IPS DF 6.9 (cell line): ENCODE measurements around the gene PPCDC.
"Not testable (repeated sequence)": the region's sequence is repeated elsewhere in the genome, so short reads cannot be mapped to it uniquely, and the experiment has no call there.

Experiments
- DNase-seq: peaks from one replicate; pipeline ENCODE4 v3.0.0-alpha.2; 2013; ENCODE audit warnings: low read depth, low spot score
- H3K27ac ChIP-seq: one replicate; pipeline ENCODE4 v1.5.1; 2013; ENCODE audit warnings: low read length, control low read depth
- H3K27me3 ChIP-seq: 2 replicates; pipeline ENCODE4 v1.6.1; 2013; ENCODE audit warnings: mild to moderate bottlenecking, low read length; ENCODE audit not compliant: control insufficient read depth, insufficient read depth
- H3K36me3 ChIP-seq: 2 replicates; pipeline ENCODE4 v1.6.1; 2013; ENCODE audit warnings: low read length; ENCODE audit not compliant: control insufficient read depth, insufficient read depth
- H3K4me1 ChIP-seq: 2 replicates; pipeline ENCODE4 v1.6.1; 2013; ENCODE audit warnings: low read length; ENCODE audit not compliant: control insufficient read depth, insufficient read depth
- H3K4me3 ChIP-seq: 2 replicates; pipeline ENCODE4 v1.5.1; 2013; ENCODE audit warnings: mild to moderate bottlenecking, low read length
- H3K9me3 ChIP-seq: 2 replicates; pipeline ENCODE4 v1.6.1; 2013; ENCODE audit warnings: low read length, inconsistent platforms; ENCODE audit not compliant: control insufficient read depth, insufficient read depth
- WGBS: extraction: QIAGEN DNeasy Blood & Tissue Kit; methylation state at CpG from one replicate; pipeline ENCODE4 v1.1.7; 2013; ENCODE audit warnings: mixed read lengths, missing lambda C conversion rate; ENCODE audit not compliant: insufficient read length, insufficient coverage; 5-methylcytosine and 5-hydroxymethylcytosine counted together

PPCDC gene

GRCh38 chr15:75082689-75083088 is 59.3 kb downstream of the PPCDC start:
- no peaks in the 10 kb centered on the region for H3K4me1 ChIP-seq
- DNase-seq, result no peak
- H3K4me3 ChIP-seq, result no peak overlapping the region

GRCh38 chr15:75085708-75086107 is 62.3 kb downstream of the PPCDC start:
- not testable (repeated sequence) for H3K36me3 ChIP-seq, H3K4me3 ChIP-seq, H3K4me1 ChIP-seq, DNase-seq, H3K9me3 ChIP-seq, H3K27me3 ChIP-seq, H3K27ac ChIP-seq
- WGBS, result no CpG with 5 or more reads among the region's 3 CpGs

More at GRCh38 chr15:75082689-75083088, 59.3 kb downstream of the PPCDC start:
- no peaks in the 10 kb centered on the region for H3K36me3 ChIP-seq
- no CpG with 5 or more reads among the region's 1 CpG for WGBS
- no peaks in the 10 kb centered on the region for H3K9me3 ChIP-seq
- no peaks in the 10 kb centered on the region for H3K27me3 ChIP-seq
- no peak overlapping the region for H3K27ac ChIP-seq

- H3K9me3 ChIP-seq, result no peaks in the 10 kb centered on the region
- no peaks in the 10 kb centered on the region for H3K36me3 ChIP-seq
- H3K4me1 ChIP-seq, result no peaks in the 10 kb centered on the region
- no peak overlapping the region for H3K4me3 ChIP-seq
- DNase-seq, result no peak
- no peak overlapping the region for H3K27ac ChIP-seq
- WGBS, result no CpG with 5 or more reads among the region's 6 CpGs
- no peaks in the 10 kb centered on the region for H3K27me3 ChIP-seq
Observed at GRCh38 chr15:75089456-75090387, 66.3 kb downstream of the PPCDC start.

- H3K4me3 ChIP-seq, result no peak overlapping the region
- no peak overlapping the region for H3K27ac ChIP-seq
- H3K36me3 ChIP-seq, result no peaks in the 10 kb centered on the region
- no peaks in the 10 kb centered on the region for H3K27me3 ChIP-seq
- H3K9me3 ChIP-seq, result no peaks in the 10 kb centered on the region
- no peaks in the 10 kb centered on the region for H3K4me1 ChIP-seq
- no peak for DNase-seq
- WGBS, result no CpG with 5 or more reads among the region's 7 CpGs
Observed at GRCh38 chr15:75090388-75090734, 67.0 kb downstream of the PPCDC start.

GRCh38 chr15:75091814-75092213 is 68.4 kb downstream of the PPCDC start:
- H3K9me3 ChIP-seq, result no peaks in the 10 kb centered on the region
- H3K4me3 ChIP-seq, result no peak overlapping the region
- no peaks in the 10 kb centered on the region for H3K36me3 ChIP-seq
- no peak for DNase-seq
- no peaks in the 10 kb centered on the region for H3K4me1 ChIP-seq
- no peaks in the 10 kb centered on the region for H3K27me3 ChIP-seq
- H3K27ac ChIP-seq, result no peak overlapping the region

GRCh38 chr15:75094961-75095478 is 71.6 kb downstream of the PPCDC start:
- not testable (repeated sequence) for H3K4me3 ChIP-seq, H3K27ac ChIP-seq, H3K9me3 ChIP-seq, H3K4me1 ChIP-seq, H3K36me3 ChIP-seq, H3K27me3 ChIP-seq, DNase-seq
- WGBS, result no CpG with 5 or more reads among the region's 4 CpGs

- WGBS, result no CpG with 5 or more reads among the region's 4 CpGs
- H3K36me3 ChIP-seq, result no peaks in the 10 kb centered on the region
- no peak overlapping the region for H3K4me3 ChIP-seq
- DNase-seq, result no peak
- no peaks in the 10 kb centered on the region for H3K4me1 ChIP-seq
- no peaks in the 10 kb centered on the region for H3K9me3 ChIP-seq
- H3K27ac ChIP-seq, result no peak overlapping the region
- H3K27me3 ChIP-seq, result no peaks in the 10 kb centered on the region
Observed at GRCh38 chr15:75095594-75095993, 72.2 kb downstream of the PPCDC start.

GRCh38 chr15:75097939-75098338 is 74.5 kb downstream of the PPCDC start:
- H3K9me3 ChIP-seq, result no peaks in the 10 kb centered on the region
- DNase-seq, result no peak
- H3K27ac ChIP-seq, result no peak overlapping the region
- WGBS, result no CpG with 5 or more reads among the region's 7 CpGs
- no peak overlapping the region for H3K4me3 ChIP-seq
- H3K27me3 ChIP-seq, result no peaks in the 10 kb centered on the region
- H3K36me3 ChIP-seq, result no peaks in the 10 kb centered on the region
- no peaks in the 10 kb centered on the region for H3K4me1 ChIP-seq

- Histone ChIP-seq H3K4me1 (no peaks in the 10 kb centered on the region), H3K36me3 (no peaks in the 10 kb centered on the region), H3K9me3 (no peaks in the 10 kb centered on the region), H3K4me3 (no peak overlapping the region), H3K27me3 (no peaks in the 10 kb centered on the region), H3K27ac (no peak overlapping the region)
- no peak for DNase-seq
- no CpG with 5 or more reads among the region's 4 CpGs for WGBS
Observed at GRCh38 chr15:75098404-75098803, 75.0 kb downstream of the PPCDC start.
